Sigmoid colon (tissue), 4 donors: ENCODE measurements around the gene ARHGAP27.

Experiments
- CTCF ChIP-seq, 4 experiments: fragments of 450-650 bp in 3 of 4; fragments of 200-600 bp in 1 of 4; IDR thresholded peaks; one replicate each; pipeline ENCODE4 v1.5.1; 2016 to 2019; ENCODE audit warnings: antibody characterized with exemption in 4 of 4, mild to moderate bottlenecking in 3 of 4, moderate library complexity in 2 of 4
- EP300 ChIP-seq, 4 donors: sonication (generic); formaldehyde crosslinking; IDR thresholded peaks; one replicate each; pipeline ENCODE4 v1.6.1; 2017; ENCODE audit warnings: antibody characterized with exemption in 4 of 4
- POLR2A ChIP-seq, 2 donors: fragments of 450-650 bp; IDR thresholded peaks; one replicate each; pipeline ENCODE4 v1.6.1; 2016; ENCODE audit warnings: antibody characterized with exemption in 2 of 2, mild to moderate bottlenecking in 2 of 2, moderate library complexity in 2 of 2
- POLR2AphosphoS5 ChIP-seq, 4 donors: sonication (generic); formaldehyde crosslinking; IDR thresholded peaks; one replicate each; pipeline ENCODE4 v1.6.1; 2017; ENCODE audit warnings: antibody characterized with exemption in 4 of 4

- TF ChIP-seq CTCF (IDR thresholded peaks at IDR 0.05) (no peak), POLR2A (IDR thresholded peaks at IDR 0.05) (no peak), EP300 (IDR thresholded peaks at IDR 0.05) (no peak), POLR2AphosphoS5 (IDR thresholded peaks at IDR 0.05) (no peak)
These were observed 43.9 kb downstream of the ARHGAP27 start for GRCh38 chr17:45388604-45389325.
